Activated naive CD4-positive, alpha-beta T cell treated with anti-CD3 and anti-CD28 coated beads, Interleukin-2, amount 50 U/mL, for 24 hours (primary cell): ENCODE results near the gene GABARAPL2.
A peak's percentile ranks its signal among the peaks of the same experiment; 100 is the strongest.
"Not testable (repeated sequence)": the region's sequence is repeated elsewhere in the genome, so short reads cannot be mapped to it uniquely, and the experiment has no call there.

Source experiments
- H3K27ac Mint-ChIP-seq: one replicate; pipeline ENCODE4 v1.8.0; 2021; ENCODE audit warnings: mild to moderate bottlenecking, mixed read lengths
- H3K27me3 Mint-ChIP-seq: one replicate; pipeline ENCODE4 v1.8.0; 2021; ENCODE audit warnings: mixed read lengths
- H3K36me3 Mint-ChIP-seq: one replicate; pipeline ENCODE4 v1.8.0; 2021; ENCODE audit warnings: mixed read lengths
- H3K4me1 Mint-ChIP-seq: one replicate; pipeline ENCODE4 v1.8.0; 2021; ENCODE audit warnings: mixed read lengths
- H3K4me3 Mint-ChIP-seq: one replicate; pipeline ENCODE4 v1.8.0; 2021; ENCODE audit warnings: mild to moderate bottlenecking, mixed read lengths
- H3K9me3 Mint-ChIP-seq: one replicate; pipeline ENCODE4 v1.8.0; 2021; ENCODE audit warnings: mixed read lengths

GABARAPL2 gene

DNA sequence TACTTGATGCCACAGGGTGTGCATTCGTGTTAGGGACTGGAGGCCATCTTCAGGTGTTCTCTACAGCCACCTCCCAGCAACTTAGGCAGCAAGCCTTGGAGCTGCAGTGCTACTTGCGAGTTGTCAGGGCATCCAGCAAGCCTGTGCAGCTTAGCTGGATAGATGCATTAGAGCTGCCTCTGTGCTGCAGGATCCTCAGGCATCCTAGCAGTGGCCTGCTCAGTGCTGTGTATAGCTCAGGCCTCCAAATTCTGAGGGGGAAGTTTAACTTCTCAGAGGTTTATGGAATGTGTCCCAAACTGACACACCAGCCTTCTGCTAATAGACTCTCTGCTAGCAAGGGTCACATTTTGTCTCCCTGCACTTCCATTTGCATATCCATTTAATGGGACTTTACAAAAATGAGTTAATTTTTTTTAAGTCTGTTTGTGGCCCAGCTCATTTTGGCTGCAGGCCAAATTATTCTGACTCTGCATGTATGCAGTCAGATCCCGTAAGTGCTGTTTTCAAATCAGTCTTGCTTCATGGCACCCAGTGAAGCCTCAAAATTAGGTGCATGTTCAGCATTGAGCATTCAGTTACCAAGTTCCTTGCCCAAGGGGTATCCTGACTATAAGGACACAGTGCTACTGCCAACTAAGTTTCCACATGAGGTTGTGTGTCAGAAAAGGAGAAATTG lies 6.8 kb downstream of the GABARAPL2 start:
- H3K27me3 Mint-ChIP-seq = no peaks in the 10 kb centered on the region
- H3K27ac Mint-ChIP-seq = peak overlapping the region; percentile 80
- H3K9me3 Mint-ChIP-seq = no peaks in the 10 kb centered on the region
- H3K4me3 Mint-ChIP-seq = no peak overlapping the region
- peaks cover 5% of the 10 kb centered on the region for H3K36me3 Mint-ChIP-seq
- H3K4me1 Mint-ChIP-seq = peaks cover 54% of the 10 kb centered on the region

DNA sequence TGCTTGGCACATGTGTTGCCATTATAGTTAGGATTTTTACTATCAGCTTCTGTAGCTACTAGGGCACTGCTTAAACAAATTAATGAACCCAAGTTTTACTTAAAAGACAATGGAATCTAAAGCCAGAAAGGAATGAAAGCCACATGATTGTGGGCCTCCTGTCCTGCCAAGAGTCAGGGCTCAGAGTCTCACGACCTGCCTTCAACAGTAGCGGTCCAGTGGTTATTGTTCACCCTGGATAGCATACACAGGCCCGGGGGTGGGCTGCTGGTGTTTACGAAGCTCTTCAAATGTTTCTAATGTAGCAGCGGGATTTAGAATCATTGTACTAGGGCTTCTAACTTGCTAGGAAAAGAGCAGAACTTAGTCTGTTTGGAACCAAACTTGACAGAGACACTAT lies 7.8 kb downstream of the GABARAPL2 start:
- H3K27me3 Mint-ChIP-seq = no peaks in the 10 kb centered on the region
- H3K36me3 Mint-ChIP-seq = peaks cover 8% of the 10 kb centered on the region
- H3K4me3 Mint-ChIP-seq = no peak overlapping the region
- no peaks in the 10 kb centered on the region for H3K9me3 Mint-ChIP-seq
- H3K27ac Mint-ChIP-seq = no peak overlapping the region
- H3K4me1 Mint-ChIP-seq = peaks cover 52% of the 10 kb centered on the region

DNA sequence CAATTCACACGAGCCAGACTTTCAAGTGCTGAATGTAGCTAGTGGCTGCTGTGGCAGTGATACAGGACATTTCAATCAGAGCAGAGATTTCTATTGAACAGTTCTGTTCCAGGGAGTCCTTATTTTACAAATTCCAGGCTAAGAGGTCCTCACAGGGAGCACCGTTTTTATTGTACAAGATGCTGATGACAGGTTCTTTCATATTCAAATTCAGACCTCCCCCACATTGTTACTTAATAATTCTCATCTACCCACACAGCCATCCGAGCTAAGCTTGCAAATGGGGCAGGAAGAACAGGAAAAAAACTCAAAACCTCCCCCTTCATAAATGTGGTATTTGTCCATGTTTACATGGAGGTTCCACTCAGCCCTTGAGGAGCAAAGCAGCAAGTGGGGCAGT lies 9.8 kb downstream of the GABARAPL2 start:
- Mint-ChIP-seq H3K4me3 (no peak overlapping the region), H3K36me3 (peaks cover 8% of the 10 kb centered on the region), H3K27ac (no peak overlapping the region), H3K27me3 (no peaks in the 10 kb centered on the region), H3K9me3 (no peaks in the 10 kb centered on the region), H3K4me1 (peaks cover 39% of the 10 kb centered on the region)

DNA sequence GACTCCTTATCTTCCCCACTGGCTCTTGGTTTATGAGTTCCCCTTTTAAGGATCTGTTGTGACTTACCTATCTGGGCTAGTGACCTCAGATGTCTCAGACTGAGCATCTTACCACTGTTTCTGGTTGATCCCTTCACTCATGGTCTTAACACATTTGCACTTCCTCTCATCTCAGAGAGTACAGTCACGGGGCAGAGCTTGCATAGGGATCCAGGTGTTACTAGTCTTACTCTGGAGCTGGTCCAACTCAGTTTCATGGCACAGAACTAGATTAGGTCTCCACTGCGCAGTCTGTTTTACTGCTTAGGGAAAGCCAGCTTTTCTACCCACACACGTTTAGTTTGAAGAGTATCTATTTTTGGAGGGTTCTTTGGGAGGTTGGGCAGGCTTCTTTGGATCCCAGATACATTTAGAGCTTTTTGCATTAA lies 10.2 kb downstream of the GABARAPL2 start:
- Mint-ChIP-seq H3K27ac (no peak overlapping the region), H3K27me3 (no peaks in the 10 kb centered on the region), H3K4me1 (peaks cover 35% of the 10 kb centered on the region), H3K9me3 (no peaks in the 10 kb centered on the region), H3K4me3 (no peak overlapping the region), H3K36me3 (peaks cover 8% of the 10 kb centered on the region)

DNA sequence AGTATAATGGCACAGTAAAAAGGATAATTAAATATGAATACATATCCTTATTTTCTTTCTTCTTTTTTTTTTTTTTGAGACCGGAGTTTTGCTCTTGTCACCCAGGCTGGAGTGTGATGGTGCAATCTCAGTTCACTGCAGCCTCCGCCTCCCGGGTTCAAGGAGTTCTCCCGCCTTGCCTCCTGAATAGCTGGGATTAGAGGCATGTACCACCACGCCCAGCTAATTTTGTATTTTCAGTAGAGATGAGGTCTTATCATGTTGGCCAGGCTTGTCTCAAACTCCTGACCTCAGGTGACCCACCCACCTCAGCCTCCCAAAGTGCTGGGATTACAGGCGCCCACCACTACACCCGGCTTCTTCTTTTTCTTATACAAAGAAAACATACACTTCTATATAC lies 12.0 kb downstream of the GABARAPL2 start:
- no peaks in the 10 kb centered on the region for H3K9me3 Mint-ChIP-seq
- no peak overlapping the region for H3K4me3 Mint-ChIP-seq
- H3K27me3 Mint-ChIP-seq = no peaks in the 10 kb centered on the region
- peaks cover 6% of the 10 kb centered on the region for H3K36me3 Mint-ChIP-seq
- peaks cover 22% of the 10 kb centered on the region for H3K4me1 Mint-ChIP-seq
- H3K27ac Mint-ChIP-seq = peak overlapping the region; percentile 36

DNA sequence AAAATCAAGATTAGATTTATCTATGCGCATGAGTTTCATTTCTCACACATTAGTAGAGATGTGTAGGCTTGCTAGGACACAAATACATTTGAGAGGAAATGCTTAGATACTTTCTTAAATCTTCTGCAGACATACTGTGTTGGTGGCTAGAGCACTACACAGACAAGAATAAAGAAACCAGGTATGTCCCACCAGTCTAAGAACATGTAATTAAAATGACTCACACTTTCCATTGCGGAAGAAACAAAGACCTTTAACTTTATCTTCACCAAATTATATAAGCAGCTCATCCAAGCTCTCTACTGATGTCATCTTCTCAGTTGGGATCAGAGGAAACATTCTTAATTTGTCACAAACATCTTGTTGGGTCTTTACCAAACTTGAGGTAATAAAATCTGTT lies 12.5 kb downstream of the GABARAPL2 start:
- no peak overlapping the region for H3K4me3 Mint-ChIP-seq
- peak overlapping the region; percentile 36 for H3K27ac Mint-ChIP-seq

DNA sequence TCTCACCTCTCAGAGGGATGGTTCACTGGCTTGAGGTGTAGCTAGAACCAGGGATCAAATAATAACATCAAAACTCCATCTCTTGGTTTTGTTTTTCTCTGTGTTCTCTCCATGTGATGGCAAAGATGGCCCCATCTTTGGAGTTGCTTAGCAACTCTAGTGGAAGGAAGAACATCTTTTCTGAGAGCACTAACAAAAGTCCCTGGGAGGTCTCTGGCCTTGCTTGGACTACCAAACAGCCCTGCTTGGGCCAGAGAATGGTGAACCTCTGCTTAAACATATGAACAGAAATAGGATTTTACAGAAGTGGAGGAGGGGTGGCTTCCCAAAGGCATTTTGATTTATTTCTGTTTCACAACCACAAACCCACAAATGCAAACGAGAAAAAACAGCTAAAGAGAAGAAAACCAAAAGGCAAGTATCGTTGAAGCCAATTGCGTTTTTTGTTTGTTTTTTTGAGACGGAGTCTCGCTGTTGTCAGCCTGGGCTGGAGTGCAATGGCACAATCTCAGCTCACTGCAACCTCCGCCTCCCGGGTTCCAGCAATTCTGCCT lies 13.2 kb downstream of the GABARAPL2 start:
- Mint-ChIP-seq H3K27me3 (no peaks in the 10 kb centered on the region), H3K36me3 (peaks cover 3% of the 10 kb centered on the region), H3K4me1 (peaks cover 13% of the 10 kb centered on the region), H3K4me3 (no peak overlapping the region), H3K27ac (no peak overlapping the region), H3K9me3 (no peaks in the 10 kb centered on the region)

More for the DNA sequence above, 12.5 kb downstream of the GABARAPL2 start:
- peaks cover 4% of the 10 kb centered on the region for H3K36me3 Mint-ChIP-seq
- peaks cover 17% of the 10 kb centered on the region for H3K4me1 Mint-ChIP-seq
- H3K9me3 Mint-ChIP-seq = no peaks in the 10 kb centered on the region
- H3K27me3 Mint-ChIP-seq = no peaks in the 10 kb centered on the region

DNA sequence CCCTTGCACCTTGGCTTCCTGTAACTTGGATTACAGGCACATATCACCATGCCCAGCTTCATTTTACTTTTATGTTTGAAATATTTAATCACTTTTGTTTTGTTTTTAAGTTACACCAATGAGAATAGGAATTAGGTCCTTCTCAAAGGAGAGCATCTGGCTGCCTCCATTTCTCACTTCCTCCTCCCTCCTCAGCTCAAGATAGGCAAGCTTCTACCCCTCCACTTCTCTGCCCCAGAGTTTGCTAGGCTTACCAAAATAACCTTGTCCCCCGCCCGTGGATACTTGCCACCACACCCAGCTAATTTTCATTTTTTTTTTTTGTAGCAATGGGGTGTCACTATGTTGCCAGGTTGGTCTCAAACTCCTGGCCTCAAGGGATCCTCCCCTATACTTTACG lies 17.9 kb downstream of the GABARAPL2 start:
- Mint-ChIP-seq H3K4me1 (no peaks in the 10 kb centered on the region), H3K27me3 (no peaks in the 10 kb centered on the region), H3K4me3 (no peak overlapping the region), H3K9me3 (no peaks in the 10 kb centered on the region), H3K27ac (peak overlapping the region; percentile 38), H3K36me3 (no peaks in the 10 kb centered on the region)

DNA sequence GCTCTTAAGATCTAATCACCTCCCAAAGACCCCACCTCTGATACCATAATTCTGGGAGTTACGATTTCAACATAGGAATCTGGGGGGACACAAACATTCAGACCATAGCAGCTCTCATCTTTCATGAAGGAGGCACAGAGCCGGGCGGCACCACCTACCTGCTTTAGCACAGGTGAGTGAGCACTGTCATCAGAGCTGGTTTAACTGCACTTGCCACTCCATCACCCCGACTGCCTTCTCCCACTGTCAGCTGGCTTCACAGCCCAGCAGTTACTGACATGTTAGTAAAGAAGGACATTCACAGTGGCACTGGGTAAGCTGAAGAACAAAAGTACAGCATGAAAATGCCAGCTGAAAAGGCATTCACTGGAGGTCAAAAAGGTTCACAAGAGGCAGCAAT lies 22.5 kb downstream of the GABARAPL2 start:
- H3K4me1 Mint-ChIP-seq = no peaks in the 10 kb centered on the region
- H3K9me3 Mint-ChIP-seq = no peaks in the 10 kb centered on the region
- no peak overlapping the region for H3K27ac Mint-ChIP-seq
- H3K27me3 Mint-ChIP-seq = no peaks in the 10 kb centered on the region
- H3K4me3 Mint-ChIP-seq = no peak overlapping the region
- peaks cover under 1% of the 10 kb centered on the region for H3K36me3 Mint-ChIP-seq

DNA sequence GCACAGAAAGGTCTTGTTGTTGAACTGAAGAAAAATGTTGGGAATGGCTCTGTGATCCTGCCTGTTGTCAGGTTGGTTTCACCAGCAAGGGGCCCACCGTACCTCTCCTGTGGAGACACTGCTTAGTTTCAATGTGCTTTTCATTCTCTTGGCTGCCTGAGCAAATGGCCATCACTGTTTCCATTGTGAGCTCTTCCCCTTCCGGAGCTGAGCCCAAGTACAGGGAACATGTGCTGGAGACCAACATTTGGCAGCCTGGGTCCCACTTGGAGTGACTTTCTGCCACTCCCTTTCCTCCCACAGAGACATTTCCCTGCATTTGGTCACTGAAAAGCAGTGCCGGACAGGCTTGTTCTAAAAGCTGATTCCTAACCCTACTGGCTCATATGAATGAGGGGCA lies 23.1 kb downstream of the GABARAPL2 start:
- H3K4me3 Mint-ChIP-seq = no peak overlapping the region
- H3K9me3 Mint-ChIP-seq = no peaks in the 10 kb centered on the region
- no peaks in the 10 kb centered on the region for H3K27me3 Mint-ChIP-seq
- H3K36me3 Mint-ChIP-seq = peaks cover 3% of the 10 kb centered on the region
- H3K4me1 Mint-ChIP-seq = no peaks in the 10 kb centered on the region
- no peak overlapping the region for H3K27ac Mint-ChIP-seq

DNA sequence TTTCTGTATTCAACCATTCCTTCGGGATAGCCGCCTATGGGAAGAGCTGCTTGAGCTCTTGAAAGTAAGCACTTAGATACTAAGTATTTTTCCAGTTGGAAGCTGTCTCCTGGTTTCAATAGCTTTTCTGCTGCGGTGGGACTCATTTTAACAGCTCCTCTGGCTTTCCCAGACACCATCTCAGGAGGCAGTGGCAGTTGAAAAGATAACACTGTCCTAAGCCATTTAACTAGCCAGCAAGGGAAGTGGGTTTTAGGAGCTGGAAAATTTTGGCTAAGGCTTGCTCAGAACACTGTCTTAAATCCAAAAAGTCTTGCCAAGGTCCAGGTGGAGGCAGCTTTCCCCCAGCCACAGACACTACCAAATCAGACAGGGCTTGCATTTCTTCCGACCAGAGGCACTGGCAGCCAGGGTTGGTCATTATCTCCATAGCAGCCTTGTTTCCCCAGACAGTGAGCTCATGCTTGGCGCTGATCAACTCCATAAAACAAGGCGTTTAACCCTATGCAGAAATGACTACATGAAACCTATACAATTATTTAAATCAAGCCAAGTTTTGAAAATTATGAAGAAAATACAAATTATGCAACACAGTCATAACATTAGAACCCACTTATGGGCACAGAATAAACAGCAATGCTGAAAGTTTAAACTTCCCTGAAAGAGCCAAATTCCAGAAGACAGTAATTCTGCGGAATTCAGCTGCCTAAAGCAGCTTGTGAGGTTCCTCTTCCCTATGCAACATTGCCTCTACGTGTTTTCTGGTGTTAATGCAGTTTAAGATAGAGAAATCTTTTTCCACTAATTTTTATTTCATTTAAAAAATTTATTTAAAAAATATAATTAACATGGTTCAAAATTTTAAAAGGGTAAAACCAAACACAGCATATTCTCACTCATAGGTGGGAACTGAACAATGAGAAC lies 25.0 kb downstream of the GABARAPL2 start:
- Mint-ChIP-seq H3K36me3 (peaks cover 3% of the 10 kb centered on the region), H3K27me3 (no peaks in the 10 kb centered on the region), H3K4me1 (peaks cover 6% of the 10 kb centered on the region), H3K4me3 (no peak overlapping the region), H3K9me3 (no peaks in the 10 kb centered on the region), H3K27ac (no peak overlapping the region)

DNA sequence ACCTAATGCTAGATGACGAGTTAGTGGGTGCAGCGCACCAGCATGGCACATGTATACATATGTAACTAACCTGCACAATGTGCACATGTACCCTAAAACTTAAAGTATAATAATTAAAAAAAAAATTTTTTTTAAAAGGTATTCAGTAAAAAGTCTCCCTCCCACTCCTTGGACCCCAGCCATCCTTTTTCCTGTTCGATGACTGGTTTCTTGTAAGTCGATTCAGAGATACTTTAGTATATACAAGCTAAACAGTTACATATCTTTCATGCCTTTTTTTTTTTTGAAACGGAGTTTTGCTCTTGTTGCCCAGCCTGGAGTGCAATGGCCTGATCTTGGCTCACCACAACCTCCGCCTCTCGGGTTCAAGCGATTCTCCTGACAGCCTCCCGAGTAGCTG lies 25.7 kb downstream of the GABARAPL2 start:
- H3K9me3 Mint-ChIP-seq, H3K4me3 Mint-ChIP-seq: not testable (repeated sequence)

DNA sequence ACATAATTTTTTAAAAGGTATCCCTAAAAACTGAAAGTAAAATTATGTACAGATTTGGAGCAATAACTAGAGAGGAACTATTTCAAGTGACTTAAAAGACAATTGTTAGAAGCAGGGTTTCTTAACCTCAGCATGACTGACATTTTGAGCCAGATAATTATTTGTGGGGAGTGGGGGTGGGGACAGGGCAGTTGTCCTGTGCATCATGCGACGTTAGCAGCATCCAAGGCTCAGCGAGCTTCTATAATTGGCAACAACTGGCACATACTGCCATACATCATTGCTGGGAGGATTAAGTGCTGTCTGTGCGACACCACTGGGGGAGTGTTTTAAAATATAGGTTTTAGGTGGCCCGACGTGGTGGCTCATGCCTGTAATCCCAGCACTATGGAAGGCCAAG lies 27.1 kb downstream of the GABARAPL2 start:
- Mint-ChIP-seq H3K27ac (no peak overlapping the region), H3K27me3 (no peaks in the 10 kb centered on the region), H3K4me3 (no peak overlapping the region), H3K4me1 (peaks cover 6% of the 10 kb centered on the region), H3K36me3 (peaks cover 12% of the 10 kb centered on the region), H3K9me3 (no peaks in the 10 kb centered on the region)

More for the DNA sequence above, 25.7 kb downstream of the GABARAPL2 start:
- not testable (repeated sequence) for H3K27me3 Mint-ChIP-seq, H3K4me1 Mint-ChIP-seq, H3K27ac Mint-ChIP-seq, H3K36me3 Mint-ChIP-seq

DNA sequence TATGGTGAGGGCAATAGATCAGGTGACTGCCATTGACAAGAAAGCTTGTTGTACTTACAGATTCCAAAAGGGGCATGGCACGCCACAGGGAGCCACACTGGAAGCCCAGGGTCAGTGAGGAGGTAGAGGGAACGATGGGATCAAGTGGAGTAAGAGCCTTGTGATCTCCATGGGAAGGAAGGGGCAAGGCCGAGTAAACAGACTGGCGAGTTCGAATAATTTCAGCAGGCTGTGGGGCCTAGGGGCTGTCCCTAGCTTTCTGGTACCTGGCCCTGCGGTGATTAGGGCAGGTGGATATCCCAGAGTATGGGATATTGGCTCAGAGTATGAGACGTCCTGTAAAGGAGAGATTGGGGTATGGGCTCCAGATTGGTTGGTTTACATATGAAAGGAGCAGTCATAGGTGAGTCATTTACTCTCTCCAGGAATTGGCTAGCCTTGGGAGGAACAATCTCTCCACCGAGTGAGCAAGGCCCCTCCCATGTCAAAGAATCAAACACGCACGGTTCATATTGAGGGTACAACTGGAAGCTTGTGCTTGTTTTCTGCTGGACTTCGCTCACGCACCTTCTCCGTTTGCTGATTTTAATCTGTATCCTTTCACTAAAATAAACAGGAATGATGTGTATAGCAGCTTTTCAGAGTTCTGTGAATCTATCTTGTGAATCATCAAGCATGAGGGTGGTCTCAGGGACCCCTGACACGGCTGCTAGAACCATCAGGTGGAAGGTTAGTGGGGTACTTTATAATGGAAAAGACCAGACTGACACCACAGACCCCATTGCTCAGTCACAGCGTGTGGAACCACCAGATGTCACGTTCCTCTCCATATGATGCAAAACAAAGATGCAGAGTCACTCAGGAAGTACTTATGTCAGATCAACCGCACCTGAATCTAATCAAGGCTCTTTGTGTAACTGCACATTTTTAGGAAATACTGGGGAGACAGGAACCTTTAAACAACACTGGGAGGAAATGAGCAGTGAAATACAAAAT lies 27.9 kb downstream of the GABARAPL2 start:
- no peak overlapping the region for H3K27ac Mint-ChIP-seq
- H3K27me3 Mint-ChIP-seq = no peaks in the 10 kb centered on the region
- no peaks in the 10 kb centered on the region for H3K9me3 Mint-ChIP-seq
- peaks cover 6% of the 10 kb centered on the region for H3K4me1 Mint-ChIP-seq
- H3K36me3 Mint-ChIP-seq = peaks cover 13% of the 10 kb centered on the region
- H3K4me3 Mint-ChIP-seq = no peak overlapping the region
